RWPE2 (cell line): ENCODE data around the gene CLEC2B.
A peak's percentile ranks its signal among the peaks of the same experiment; 100 is the strongest.

ENCODE experiments used
- ATAC-seq: fragments of 200-7000 bp; cut with Tn5 transposase; 3 replicates; pipeline ENCODE4 v1.9.1; 2021; ENCODE audit warnings: low read depth
- DNase-seq: peaks from one replicate; pipeline ENCODE4 v3.0.0-alpha.2; 2020; ENCODE audit warnings: low spot score
- H3K27ac ChIP-seq: fragments of 450-650 bp; 2 replicates; pipeline ENCODE4 v1.5.1; 2017; ENCODE audit warnings: mild to moderate bottlenecking; ENCODE audit not compliant: poor library complexity, severe bottlenecking
- H3K27me3 ChIP-seq: fragments of 250-450 bp; sonication (Bioruptor Pico); 2 replicates; pipeline ENCODE4 v1.5.1; 2021; ENCODE audit warnings: mild to moderate bottlenecking, moderate library complexity; ENCODE audit not compliant: insufficient read depth, poor library complexity, severe bottlenecking
- H3K36me3 ChIP-seq: fragments of 250-450 bp; sonication (Bioruptor Pico); 2 replicates; pipeline ENCODE4 v1.5.1; 2020; ENCODE audit warnings: low read depth, mild to moderate bottlenecking, moderate library complexity
- H3K4me1 ChIP-seq: fragments of 250-450 bp; sonication (Bioruptor Pico); 2 replicates; pipeline ENCODE4 v1.5.1; 2021; ENCODE audit warnings: mild to moderate bottlenecking, moderate library complexity; ENCODE audit not compliant: insufficient read depth, poor library complexity, severe bottlenecking
- H3K4me3 ChIP-seq: fragments of 250-450 bp; sonication (Bioruptor Pico); 2 replicates; pipeline ENCODE4 v1.5.1; 2021; ENCODE audit warnings: mild to moderate bottlenecking, moderate library complexity; ENCODE audit not compliant: severe bottlenecking
- H3K9me3 ChIP-seq: fragments of 250-450 bp; sonication (Bioruptor Pico); 2 replicates; pipeline ENCODE4 v1.5.1; 2021; ENCODE audit warnings: mild to moderate bottlenecking, moderate library complexity; ENCODE audit not compliant: severe bottlenecking
- TF ChIP-seq, protein P1 (sequence below): fragments of 450-650 bp; IDR thresholded peaks from one replicate; pipeline ENCODE4 v1.5.1; 2017; ENCODE audit warnings: mild to moderate bottlenecking, moderate library complexity; ENCODE audit not compliant: poor library complexity, severe bottlenecking

The CLEC2B gene

GRCh38 chr12:9869307-9870161 is at the start of gene CLEC2B:
CLEC2B (minus strand) TSS chr12:9869354.
- peak; percentile 80 for ATAC-seq
- peak within 1 kb of the TSS; percentile 26 for H3K4me3 ChIP-seq
- H3K36me3 ChIP-seq: no peaks in the 10 kb centered on the region
- H3K4me1 ChIP-seq: peaks cover 12% of the 10 kb centered on the region
- H3K27ac ChIP-seq: peak within 1 kb of the TSS; percentile 42
- H3K27me3 ChIP-seq: no peaks in the 10 kb centered on the region
- DNase-seq: no peak
- no peaks in the 10 kb centered on the region for H3K9me3 ChIP-seq
- TF ChIP-seq, protein P1, sequence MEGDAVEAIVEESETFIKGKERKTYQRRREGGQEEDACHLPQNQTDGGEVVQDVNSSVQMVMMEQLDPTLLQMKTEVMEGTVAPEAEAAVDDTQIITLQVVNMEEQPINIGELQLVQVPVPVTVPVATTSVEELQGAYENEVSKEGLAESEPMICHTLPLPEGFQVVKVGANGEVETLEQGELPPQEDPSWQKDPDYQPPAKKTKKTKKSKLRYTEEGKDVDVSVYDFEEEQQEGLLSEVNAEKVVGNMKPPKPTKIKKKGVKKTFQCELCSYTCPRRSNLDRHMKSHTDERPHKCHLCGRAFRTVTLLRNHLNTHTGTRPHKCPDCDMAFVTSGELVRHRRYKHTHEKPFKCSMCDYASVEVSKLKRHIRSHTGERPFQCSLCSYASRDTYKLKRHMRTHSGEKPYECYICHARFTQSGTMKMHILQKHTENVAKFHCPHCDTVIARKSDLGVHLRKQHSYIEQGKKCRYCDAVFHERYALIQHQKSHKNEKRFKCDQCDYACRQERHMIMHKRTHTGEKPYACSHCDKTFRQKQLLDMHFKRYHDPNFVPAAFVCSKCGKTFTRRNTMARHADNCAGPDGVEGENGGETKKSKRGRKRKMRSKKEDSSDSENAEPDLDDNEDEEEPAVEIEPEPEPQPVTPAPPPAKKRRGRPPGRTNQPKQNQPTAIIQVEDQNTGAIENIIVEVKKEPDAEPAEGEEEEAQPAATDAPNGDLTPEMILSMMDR: no peak

DNA sequence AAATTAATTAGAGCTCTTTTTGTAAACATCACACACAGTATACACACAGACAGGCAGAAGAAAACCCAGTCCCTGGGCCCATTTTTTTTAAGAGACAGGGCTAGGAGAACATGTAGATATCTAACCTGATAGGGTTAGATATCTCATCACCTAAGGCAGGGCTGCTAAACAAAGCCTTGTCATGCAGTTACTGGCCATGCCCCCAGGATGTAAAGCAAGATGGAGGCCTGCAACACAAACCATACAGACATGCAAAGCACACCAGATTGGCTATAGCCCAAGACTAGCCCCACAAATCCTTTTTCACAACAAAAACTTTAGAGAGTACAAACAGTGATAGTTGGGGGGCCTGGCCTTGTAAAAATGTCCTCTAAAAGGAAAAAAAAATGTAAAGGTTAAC is 42.6 kb upstream of the CLEC2B start:
- Histone ChIP-seq H3K27me3 (no peaks in the 10 kb centered on the region), H3K4me1 (no peaks in the 10 kb centered on the region), H3K27ac (no peak overlapping the region), H3K9me3 (no peaks in the 10 kb centered on the region), H3K36me3 (no peaks in the 10 kb centered on the region), H3K4me3 (no peak overlapping the region)
- DNase-seq (no peak), ATAC-seq (no peak)
- TF ChIP-seq, protein P1: no peak

GRCh38 chr12:9910716-9911421 is 41.7 kb upstream of the CLEC2B start:
- Histone ChIP-seq H3K27me3 (no peaks in the 10 kb centered on the region), H3K4me1 (no peaks in the 10 kb centered on the region), H3K27ac (no peak overlapping the region), H3K9me3 (no peaks in the 10 kb centered on the region), H3K36me3 (no peaks in the 10 kb centered on the region), H3K4me3 (no peak overlapping the region)
- no peak for ATAC-seq
- TF ChIP-seq, protein P1: no peak
- no peak for DNase-seq

DNA sequence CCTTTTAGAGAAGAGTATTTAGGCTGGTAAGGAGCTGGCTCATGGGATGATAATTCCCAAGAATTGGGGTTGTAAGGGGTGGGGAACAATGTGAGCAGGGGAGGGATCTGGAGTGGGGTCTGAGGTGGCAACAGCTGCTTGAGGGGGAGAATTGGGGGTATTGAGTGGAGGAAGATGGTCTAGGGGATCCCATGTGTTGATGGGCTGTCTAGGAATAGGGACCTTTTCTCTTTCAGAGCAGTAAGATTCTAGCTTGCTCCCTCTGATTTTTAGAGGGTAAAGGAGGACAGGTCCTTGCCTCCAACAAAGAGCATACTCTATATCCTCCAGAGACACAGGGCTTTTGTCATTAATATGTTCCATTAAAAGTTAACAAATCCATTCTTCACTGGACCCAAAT is 40.6 kb upstream of the CLEC2B start:
- no peaks in the 10 kb centered on the region for H3K4me1 ChIP-seq
- H3K36me3 ChIP-seq: no peaks in the 10 kb centered on the region
- ATAC-seq: no peak
- no peaks in the 10 kb centered on the region for H3K9me3 ChIP-seq
- TF ChIP-seq, protein P1: no peak
- H3K4me3 ChIP-seq: no peak overlapping the region
- DNase-seq: no peak
- H3K27me3 ChIP-seq: no peaks in the 10 kb centered on the region
- H3K27ac ChIP-seq: no peak overlapping the region
